NT2/D1 (cell line): ENCODE measurements around the gene GK.

Source experiments
- SUZ12 ChIP-seq: IDR thresholded peaks from 2 replicates; pipeline ENCODE4 v1.6.1; 2011; ENCODE audit not compliant: insufficient read length, insufficient read depth; ENCODE audit errors: extremely low read depth
- YY1 ChIP-seq: IDR thresholded peaks from 2 replicates; pipeline ENCODE4 v1.6.1; 2011; ENCODE audit not compliant: insufficient read length, insufficient read depth
- ZNF274 ChIP-seq: IDR thresholded peaks from 2 replicates; pipeline ENCODE4 v1.6.1; 2011; ENCODE audit warnings: mild to moderate bottlenecking, low read depth, low read length

- TF ChIP-seq YY1 (no peak), ZNF274 (no peak), SUZ12 (no peak)
Observed at GRCh38 chrX:30665471-30665870, 12.2 kb downstream of the GK start.
